Progenitor cell of endocrine pancreas (in vitro differentiated cells): ENCODE results near the gene DXO. TPM values are rescaled to one million over a fixed set of nuclear protein-coding genes. Genes with fewer than 3 reads are reported as not detected.

Experiments
- DNase-seq: peaks from one replicate; pipeline ENCODE4 v3.0.0; 2021; ENCODE audit warnings: low spot score; ENCODE audit not compliant: unreplicated experiment
- H3K27ac Mint-ChIP-seq: 2 replicates; pipeline ENCODE4 v1.8.0; 2021; ENCODE audit warnings: mild to moderate bottlenecking, moderate library complexity, mixed read lengths
- H3K27me3 Mint-ChIP-seq: 2 replicates; pipeline ENCODE4 v1.8.0; 2021; ENCODE audit warnings: mixed read lengths
- H3K36me3 Mint-ChIP-seq: 2 replicates; pipeline ENCODE4 v1.8.0; 2022; ENCODE audit warnings: mixed read lengths; ENCODE audit not compliant: insufficient read depth
- H3K4me1 Mint-ChIP-seq: 2 replicates; pipeline ENCODE4 v1.8.0; 2021; ENCODE audit warnings: low read depth, mixed read lengths
- H3K4me3 Mint-ChIP-seq: 2 replicates; pipeline ENCODE4 v1.8.0; 2021; ENCODE audit warnings: low read depth, mild to moderate bottlenecking, moderate library complexity, mixed read lengths
- H3K9me3 Mint-ChIP-seq: 2 replicates; pipeline ENCODE4 v1.8.0; 2021; ENCODE audit warnings: low read depth, mixed read lengths
- total RNA-seq: library from RNA; stranded (reverse); gene quantifications from 2 replicates; pipeline ENCODE4 v1.2.1, GENCODE V29; 2021
- TF ChIP-seq, protein P1 (sequence below): fragments of 200-600 bp; sonication (generic); IDR thresholded peaks from one replicate; pipeline ENCODE4 v1.5.0; 2021; ENCODE audit warnings: antibody characterized with exemption, mild to moderate bottlenecking; ENCODE audit not compliant: unreplicated experiment

Gene DXO
- total RNA-seq, 1 donor from 2014 or later, result 29.4 TPM

DNA sequence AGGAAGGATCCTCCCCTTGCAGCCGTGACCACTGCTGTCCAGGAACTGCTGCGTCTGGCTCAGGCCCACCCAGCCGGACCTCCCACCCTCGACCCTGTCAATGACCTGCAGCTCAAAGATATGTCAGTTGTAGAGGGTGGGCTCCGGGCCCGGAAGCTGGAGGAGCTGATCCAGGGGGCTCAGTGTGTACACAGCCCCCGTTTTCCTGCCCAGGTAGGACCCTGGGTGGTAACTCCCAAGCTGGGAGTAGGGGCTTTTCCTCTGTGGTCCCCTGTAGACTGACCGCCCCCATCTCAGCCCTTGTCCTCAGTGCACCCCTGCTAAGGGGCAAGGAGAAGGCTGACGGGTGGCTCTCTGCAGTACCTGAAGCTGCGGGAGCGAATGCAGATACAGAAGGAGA, 3.6 kb downstream of the DXO start:
- no peak overlapping the region for H3K27ac Mint-ChIP-seq
- H3K4me3 Mint-ChIP-seq, result no peak overlapping the region
- H3K9me3 Mint-ChIP-seq, result no peaks in the 10 kb centered on the region
- no peaks in the 10 kb centered on the region for H3K27me3 Mint-ChIP-seq
- TF ChIP-seq, protein P1, sequence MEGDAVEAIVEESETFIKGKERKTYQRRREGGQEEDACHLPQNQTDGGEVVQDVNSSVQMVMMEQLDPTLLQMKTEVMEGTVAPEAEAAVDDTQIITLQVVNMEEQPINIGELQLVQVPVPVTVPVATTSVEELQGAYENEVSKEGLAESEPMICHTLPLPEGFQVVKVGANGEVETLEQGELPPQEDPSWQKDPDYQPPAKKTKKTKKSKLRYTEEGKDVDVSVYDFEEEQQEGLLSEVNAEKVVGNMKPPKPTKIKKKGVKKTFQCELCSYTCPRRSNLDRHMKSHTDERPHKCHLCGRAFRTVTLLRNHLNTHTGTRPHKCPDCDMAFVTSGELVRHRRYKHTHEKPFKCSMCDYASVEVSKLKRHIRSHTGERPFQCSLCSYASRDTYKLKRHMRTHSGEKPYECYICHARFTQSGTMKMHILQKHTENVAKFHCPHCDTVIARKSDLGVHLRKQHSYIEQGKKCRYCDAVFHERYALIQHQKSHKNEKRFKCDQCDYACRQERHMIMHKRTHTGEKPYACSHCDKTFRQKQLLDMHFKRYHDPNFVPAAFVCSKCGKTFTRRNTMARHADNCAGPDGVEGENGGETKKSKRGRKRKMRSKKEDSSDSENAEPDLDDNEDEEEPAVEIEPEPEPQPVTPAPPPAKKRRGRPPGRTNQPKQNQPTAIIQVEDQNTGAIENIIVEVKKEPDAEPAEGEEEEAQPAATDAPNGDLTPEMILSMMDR, result no peak
- peaks cover 12% of the 10 kb centered on the region for H3K36me3 Mint-ChIP-seq
- peaks cover 11% of the 10 kb centered on the region for H3K4me1 Mint-ChIP-seq
- DNase-seq, result no peak

DNA sequence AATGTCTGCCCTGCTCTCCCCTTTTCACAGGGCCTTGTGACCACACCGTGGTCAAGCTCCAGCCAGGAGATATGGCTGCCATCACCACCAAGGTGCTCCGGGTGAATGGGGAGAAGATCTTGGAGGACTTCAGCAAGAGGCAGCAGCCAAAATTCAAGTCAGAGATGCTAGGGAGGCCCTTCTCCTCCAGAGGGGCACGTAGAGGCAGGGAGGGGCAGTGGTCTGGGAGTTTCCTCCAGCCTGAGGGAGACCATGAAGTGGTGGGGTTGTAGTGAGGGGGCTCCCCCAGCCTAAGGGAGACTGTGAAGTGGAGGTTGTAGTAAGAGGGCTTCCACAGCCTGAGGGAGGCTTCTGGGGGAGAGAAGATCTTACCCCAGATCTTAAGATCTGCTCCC, 4.0 kb downstream of the DXO start:
- H3K4me3 Mint-ChIP-seq, result no peak overlapping the region
- TF ChIP-seq, protein P1, result no peak
- no peaks in the 10 kb centered on the region for H3K27me3 Mint-ChIP-seq
- H3K9me3 Mint-ChIP-seq, result no peaks in the 10 kb centered on the region
- peaks cover 11% of the 10 kb centered on the region for H3K36me3 Mint-ChIP-seq
- no peak for DNase-seq
- peaks cover 7% of the 10 kb centered on the region for H3K4me1 Mint-ChIP-seq
- H3K27ac Mint-ChIP-seq, result no peak overlapping the region

DNA sequence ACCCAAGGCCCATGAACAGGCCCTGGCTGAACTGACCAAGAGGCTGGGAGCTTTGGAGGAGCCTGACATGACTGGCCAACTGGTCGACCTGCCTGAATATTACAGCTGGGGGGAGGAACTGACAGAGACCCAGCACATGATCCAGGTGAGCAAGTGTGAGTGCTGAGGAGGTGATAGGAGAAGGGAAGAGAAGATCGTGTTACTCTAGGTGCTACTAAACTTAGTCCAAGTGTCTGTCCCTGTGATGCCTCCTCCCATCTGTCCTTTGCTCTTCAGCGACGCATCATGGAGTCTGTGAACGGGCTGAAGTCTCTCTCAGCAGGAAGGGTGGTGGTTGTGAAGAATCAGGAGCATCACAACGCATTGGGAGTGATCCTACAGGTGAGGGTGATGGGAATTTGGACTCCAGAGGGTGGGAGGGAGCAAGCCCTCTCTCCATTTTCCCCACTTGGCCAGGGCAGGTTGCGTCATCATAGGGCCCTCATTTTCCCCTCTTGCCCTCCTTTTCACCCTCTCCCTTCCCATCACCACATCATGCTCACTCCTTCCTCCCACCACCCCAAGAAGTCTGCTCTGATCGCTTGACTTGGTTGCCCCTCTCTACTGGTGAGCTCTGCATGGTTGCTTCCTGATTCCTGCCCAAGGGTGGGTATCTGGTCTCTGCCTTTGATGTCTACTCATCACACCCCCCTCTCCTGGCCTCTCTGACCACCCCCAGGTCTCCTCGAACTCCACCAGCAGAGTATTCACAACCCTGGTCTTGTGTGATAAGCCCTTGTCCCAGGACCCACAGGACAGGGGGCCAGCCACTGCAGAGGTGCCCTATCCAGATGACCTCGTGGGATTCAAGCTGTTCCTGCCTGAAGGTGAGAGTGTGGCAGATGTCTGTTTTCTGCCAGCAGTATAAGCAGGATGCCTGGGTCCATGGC, 4.7 kb downstream of the DXO start:
- Mint-ChIP-seq H3K36me3 (peaks cover 8% of the 10 kb centered on the region), H3K27me3 (no peaks in the 10 kb centered on the region), H3K4me3 (no peak overlapping the region), H3K27ac (peak overlapping the region; percentile 50), H3K4me1 (peaks cover 2% of the 10 kb centered on the region), H3K9me3 (no peaks in the 10 kb centered on the region)
- TF ChIP-seq, protein P1, result no peak
- DNase-seq, result no peak

DNA sequence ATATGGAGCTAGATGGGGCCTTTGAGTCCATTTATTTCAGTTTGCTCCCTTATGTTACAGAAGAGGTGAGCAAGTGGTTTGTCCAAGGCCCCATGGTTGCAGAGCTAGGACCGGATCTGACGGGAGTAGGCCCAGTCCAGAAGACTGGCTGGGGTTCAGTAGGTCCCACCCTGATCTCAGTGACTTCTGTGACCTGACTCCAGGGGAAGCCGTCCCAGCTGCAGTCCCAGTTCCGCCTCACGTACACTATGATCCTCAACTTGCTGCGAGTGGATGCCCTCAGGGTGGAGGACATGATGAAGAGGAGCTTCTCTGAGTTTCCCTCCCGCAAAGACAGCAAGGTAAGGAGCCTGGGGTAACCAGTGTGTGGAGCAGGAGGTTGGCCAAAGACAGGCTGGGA, 5.4 kb downstream of the DXO start:
- Mint-ChIP-seq H3K4me1 (no peaks in the 10 kb centered on the region), H3K27ac (no peak overlapping the region), H3K9me3 (no peaks in the 10 kb centered on the region), H3K4me3 (no peak overlapping the region), H3K27me3 (no peaks in the 10 kb centered on the region), H3K36me3 (peaks cover 13% of the 10 kb centered on the region)
- TF ChIP-seq, protein P1, result no peak
- no peak for DNase-seq

DNA sequence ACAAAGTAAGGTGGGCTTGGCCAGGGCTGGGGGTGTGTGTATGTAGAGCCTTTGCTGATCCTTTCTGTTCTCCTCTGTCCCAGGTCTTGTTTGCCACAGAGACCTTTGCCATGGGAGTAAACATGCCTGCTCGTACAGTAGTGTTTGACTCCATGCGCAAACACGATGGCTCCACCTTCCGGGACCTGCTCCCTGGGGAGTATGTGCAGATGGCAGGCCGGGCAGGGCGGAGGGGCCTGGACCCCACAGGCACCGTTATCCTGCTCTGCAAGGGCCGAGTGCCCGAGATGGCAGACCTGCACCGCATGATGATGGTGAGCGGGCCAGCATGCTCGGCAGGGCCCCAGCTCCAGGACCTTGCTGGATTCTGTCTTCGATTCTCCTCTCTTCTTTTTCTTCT, 6.2 kb downstream of the DXO start:
- Mint-ChIP-seq H3K27ac (no peak overlapping the region), H3K27me3 (no peaks in the 10 kb centered on the region), H3K9me3 (no peaks in the 10 kb centered on the region), H3K4me1 (no peaks in the 10 kb centered on the region), H3K4me3 (no peak overlapping the region), H3K36me3 (peaks cover 15% of the 10 kb centered on the region)
- TF ChIP-seq, protein P1, result no peak
- DNase-seq, result no peak
